Hematopoietic multipotent progenitor cell treated with erythropoietin and hydrocortisone succinate and interleukin-3 and kit ligand, for 6 days (in vitro differentiated cells): ENCODE results near the gene CCR6.

ENCODE experiments used
- DNase-seq: peaks from one replicate; pipeline ENCODE4 v3.0.0-alpha.2; 2015

The CCR6 gene

DNA sequence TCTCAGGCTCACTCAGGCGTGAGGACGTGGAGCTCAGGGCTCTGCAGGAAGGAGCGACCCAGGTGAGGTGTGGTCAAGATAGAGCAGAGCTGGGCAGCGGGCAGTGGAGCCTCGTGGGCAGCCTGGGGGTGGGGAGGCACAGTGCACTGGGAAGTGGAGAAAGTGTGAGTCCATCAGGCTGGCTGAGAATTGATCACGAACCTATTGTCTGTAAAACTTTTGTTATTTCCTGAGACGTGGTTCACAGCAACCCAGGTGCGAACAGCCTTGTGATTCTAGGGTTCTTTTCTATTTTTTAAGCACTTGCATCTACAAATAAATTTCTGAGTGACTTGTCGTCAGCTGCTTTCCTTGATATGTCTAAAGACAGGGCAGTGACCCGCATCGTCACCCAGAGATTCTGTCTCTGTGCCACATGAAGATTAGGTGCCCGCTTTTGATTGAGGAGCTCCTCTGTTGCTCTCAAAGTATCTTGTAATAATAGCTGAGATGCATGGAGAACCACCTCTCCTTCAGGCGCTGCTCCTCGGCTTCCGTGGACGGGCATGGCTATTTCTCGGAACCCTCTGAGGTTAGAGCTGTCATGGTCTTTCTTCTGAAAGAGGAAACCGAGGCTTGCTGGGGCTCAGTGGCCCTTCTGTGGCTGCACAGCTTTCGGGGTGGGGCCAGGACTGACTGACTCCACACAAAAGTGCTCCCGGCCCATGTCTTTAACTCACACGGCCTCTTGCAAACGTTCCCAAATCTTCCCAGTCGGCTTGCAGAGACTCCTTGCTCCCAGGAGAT, 662 bp upstream of the CCR6 start:
- DNase-seq: no peak

DNA sequence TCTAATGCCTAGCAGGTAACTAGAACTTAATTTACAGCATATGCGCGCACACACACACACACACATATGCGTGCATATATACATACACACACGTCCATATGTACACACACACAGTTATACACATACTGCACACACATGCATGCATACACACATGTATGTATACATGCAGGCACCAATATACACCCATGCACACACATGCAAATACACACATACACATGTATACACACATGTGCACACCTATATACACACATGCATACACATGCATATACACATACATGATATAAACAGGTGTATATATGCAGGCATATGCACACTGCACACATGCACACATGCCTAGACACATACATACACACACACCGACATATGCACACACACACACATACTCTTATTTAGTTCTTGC, 1.9 kb downstream of the CCR6 start:
- DNase-seq: no peak

DNA sequence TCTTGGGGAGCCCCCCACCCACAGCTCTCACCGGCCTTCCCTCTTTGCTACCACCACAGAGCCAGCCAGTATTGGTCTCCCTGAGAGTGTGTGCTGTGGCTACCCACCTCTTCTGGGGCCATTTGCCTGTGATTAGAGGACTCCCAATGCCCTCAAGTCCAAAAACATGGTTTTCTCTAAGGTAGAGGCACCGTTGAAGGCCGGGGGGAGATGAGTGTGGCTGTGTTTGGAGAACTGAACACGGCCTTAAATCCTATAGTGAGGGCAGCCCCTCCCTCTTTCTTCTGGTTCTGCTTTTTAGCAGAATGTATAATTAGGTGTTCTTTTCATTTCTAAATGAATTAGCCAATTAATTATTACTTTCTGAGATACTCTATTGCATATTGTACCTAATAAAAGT, 2.5 kb downstream of the CCR6 start:
- DNase-seq: no peak

DNA sequence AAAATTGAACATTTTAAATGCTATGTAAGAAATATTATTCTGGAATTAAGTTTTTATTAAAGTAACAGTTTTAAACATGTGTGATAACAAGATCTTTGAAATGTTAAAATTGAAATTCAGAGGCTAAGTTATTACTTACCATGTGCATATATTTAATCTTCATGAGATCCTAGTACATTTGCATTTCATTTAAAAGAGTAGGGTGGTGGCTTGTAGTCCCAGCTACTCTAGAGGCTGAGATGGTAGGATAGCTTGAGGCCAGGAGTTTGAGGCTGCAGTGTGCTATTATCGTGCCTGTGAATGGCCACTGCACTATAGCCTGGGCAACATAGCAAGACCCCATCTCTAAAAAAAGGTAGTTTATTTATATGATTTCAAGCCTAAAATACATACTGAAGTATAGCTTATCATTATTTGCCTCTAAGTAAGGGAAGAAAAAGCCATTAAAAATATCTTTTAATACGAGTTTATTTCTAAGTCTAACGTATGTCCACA, 3.0 kb downstream of the CCR6 start:
- no peak for DNase-seq

GRCh38 chr6:167127785-167128531, 5.1 kb downstream of the CCR6 start:
- DNase-seq: no peak

DNA sequence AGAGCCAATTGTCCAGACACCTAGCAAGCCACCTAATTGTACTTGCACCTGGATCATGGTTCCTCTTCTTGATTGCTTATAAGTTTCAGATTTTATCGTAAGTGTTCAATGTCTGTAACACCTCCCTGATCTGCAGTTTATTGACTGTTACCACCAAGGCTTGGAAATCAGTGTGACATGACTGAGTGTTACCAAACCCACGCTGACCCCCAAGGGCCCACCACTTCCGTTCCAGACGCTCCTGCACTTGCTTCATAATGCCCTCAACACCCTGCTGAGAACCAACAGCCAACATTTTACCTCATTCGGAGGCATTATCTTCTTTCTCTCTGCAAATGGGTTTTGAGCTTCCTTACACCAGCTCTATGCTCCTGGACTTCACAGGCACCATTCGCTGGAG, 6.3 kb downstream of the CCR6 start:
- DNase-seq: no peak

DNA sequence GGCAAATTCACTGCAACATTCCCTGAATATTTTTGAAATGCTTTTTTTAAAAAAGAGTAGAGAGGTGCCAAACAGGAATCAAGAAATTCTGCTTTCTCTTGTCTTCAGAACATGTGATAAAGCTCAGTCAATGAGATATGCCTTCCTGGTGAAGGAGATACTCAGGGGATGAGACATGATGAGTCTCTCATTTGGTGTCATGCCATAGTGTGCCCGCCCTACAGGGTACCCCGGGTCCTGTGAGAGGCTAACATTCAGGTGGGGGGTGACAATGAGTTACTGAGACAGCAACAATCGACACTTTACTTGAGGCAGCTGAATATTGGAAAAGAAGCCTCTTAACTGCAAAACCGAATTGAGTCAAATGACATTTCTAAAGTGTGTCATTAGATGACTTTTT, 6.7 kb downstream of the CCR6 start:
- DNase-seq: no peak

DNA sequence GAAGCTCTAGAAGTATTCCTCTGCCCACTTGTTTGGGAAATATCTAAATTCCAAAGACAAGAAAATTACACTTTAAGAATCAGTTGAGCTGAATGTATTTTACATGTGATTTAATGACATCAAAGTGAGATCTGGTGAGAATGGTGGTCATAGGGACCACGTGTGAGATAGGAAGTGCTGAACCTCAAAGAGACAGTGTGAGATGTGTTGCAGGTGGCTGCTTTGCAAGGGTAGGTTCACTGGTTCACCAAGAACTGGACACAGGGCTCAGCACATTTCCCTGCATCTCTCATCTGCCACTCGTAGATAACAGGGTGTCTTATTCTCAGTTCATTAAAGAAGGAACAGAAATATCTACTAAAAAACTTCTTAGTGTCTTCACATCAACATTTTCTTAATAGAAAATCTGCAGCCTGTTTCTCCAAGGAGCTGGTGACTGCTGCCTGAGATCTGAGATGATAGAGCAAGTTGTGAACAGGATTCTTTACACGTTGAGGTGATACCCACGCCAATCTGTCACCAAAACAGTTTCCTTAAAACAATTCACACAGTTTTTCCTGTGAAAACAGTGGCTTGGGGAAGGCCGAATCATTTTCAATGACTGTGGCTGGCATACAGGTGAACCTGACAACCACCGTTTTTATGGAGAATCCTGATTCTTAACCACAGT, 7.2 kb downstream of the CCR6 start:
- no peak for DNase-seq

GRCh38 chr6:167130712-167131684, 8.1 kb downstream of the CCR6 start:
- DNase-seq: no peak

DNA sequence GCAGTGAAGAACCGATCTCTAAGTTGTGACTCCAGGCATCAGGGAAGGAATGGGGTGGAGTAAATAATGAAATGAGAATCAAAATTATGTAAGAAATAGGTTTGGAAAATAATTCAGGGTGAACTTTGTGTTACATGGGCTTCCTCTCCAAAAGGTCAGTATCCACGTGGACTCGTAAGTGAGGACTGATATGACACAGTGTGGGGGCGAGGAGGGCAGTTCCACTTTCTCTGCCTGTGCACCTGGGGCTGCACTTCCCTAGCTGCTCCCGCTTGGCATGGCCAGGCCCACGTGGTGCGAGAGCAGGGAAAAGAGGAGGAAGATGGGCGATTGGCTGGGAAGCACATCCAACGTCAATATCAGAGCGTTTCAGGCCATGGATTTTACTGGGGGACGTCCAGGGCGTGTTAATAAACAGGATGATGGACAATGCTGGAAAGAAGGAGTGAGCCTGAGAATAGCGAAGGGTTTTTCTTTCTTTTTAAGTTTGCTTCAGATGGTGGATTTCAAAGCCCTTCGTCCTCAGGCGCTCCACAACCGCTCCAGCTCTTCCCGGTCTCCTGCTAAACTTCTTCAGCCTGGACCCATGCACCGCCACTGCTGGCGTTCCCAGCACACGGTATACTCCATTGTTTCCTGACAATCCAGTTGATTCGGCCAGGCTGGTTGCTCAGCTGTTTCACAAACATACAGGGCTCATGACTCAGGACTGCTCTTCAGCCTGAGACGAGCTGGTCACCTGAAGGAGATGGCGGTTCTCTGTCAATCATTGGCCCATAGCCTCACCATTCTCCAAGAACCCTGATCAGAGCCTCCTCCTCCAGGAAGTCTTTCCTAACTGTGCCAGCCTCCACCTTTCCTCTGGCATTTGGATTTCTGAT, 11.8 kb downstream of the CCR6 start:
- DNase-seq: no peak

DNA sequence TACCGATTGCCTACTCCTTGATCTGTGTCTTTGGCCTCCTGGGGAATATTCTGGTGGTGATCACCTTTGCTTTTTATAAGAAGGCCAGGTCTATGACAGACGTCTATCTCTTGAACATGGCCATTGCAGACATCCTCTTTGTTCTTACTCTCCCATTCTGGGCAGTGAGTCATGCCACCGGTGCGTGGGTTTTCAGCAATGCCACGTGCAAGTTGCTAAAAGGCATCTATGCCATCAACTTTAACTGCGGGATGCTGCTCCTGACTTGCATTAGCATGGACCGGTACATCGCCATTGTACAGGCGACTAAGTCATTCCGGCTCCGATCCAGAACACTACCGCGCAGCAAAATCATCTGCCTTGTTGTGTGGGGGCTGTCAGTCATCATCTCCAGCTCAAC, 13.5 kb downstream of the CCR6 start:
- no peak for DNase-seq

DNA sequence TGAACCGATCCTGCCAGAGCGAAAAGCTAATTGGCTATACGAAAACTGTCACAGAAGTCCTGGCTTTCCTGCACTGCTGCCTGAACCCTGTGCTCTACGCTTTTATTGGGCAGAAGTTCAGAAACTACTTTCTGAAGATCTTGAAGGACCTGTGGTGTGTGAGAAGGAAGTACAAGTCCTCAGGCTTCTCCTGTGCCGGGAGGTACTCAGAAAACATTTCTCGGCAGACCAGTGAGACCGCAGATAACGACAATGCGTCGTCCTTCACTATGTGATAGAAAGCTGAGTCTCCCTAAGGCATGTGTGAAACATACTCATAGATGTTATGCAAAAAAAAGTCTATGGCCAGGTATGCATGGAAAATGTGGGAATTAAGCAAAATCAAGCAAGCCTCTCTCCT, 14.2 kb downstream of the CCR6 start:
- DNase-seq: peak; percentile 17

GRCh38 chr6:167137881-167138280, 15.0 kb downstream of the CCR6 start:
- no peak for DNase-seq

DNA sequence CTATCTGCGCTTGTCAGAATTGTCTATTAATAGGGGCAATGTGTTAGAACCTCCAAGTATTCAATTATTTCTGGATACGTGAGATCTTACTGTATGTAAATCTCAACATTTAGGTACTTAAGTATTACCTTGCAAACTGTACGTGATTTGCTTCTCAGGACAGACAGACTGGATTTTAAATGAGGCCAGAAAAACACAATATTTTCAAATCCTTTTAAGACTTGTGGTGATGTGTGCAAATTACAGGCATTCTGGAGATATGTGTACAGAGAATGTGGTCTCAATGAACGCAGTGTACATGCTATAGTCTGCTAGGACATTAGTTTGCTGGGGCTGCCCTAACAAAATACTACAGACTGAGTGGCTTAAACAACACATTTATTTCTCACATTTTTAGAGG, 16.9 kb downstream of the CCR6 start:
- DNase-seq: no peak

DNA sequence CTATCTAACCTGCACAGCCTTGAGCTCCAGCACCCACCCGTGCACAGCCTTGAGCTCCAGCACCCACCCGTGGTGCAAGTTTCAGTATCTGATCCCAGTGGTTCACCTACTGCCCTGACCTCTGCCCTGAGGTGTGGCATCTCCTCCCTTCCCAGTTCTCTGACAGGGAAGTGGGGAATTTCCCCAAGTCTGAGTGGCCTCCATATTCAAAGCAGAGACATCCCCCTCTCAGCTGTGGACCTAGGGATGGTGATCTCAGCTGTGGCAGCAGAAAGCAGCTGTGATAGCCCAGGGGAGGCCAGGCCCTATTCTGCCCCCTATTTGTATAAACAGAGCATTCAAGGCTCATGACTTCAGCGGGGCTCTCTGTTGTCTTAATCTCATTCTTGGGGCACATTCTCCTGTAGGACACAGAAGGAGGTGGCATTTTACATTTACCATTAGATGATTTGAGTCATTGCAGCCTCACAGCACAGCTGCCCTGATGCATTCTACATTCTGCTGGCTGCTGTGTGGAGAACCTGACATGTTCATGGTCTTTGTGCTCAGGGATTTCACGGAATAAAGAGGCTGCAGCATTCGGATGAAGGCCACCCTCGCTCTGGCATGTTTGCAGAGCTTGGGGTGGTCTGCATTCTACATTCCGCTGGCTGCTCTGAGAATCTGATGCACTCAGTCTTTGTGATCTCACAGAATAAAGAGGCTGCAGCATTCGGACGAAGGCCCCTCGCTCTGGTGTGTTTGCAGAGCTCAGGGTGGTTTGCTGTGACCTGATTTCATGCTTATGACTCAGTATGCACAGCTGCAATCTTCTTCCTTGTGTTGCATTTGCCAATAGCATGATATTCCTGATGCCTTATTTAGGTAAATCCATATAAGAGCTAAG, 17.9 kb downstream of the CCR6 start:
- DNase-seq: no peak

DNA sequence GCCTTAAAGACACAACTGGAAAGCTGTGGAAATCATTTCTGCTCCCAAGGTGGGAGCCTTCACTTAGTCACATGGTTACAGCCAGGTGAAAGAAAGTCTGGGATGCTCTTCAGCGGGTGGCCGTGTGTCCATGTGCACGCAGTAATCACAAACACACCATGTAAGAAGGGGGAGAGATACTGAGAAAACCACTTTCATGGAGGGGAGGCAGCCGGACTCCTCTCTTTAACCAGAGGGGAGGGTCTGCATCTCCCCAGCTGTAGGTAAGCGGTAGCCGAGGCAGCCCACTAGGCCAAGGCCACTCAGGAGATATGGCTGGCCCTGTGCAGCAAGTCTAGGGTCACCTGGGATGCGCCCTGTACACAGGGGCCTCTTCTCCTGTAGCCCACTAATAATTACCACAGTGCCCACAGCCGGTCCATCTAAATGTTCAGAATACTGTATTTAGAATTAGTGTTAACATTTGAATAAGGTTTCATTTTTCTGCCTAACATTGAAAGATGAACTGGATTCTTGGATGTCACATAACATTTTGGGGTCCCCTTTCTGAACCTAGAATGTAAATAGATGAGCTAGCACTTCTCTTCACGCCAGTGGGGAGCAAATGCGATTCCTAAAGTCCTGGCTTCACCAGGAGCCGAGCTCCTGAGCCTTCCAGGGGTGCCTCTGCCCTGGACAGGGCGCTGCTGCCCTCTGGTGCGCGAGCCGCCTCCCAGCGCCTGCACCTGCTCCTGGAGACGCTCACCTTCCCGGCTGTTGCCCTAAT, 19.0 kb downstream of the CCR6 start:
- peak; percentile 39 for DNase-seq

DNA sequence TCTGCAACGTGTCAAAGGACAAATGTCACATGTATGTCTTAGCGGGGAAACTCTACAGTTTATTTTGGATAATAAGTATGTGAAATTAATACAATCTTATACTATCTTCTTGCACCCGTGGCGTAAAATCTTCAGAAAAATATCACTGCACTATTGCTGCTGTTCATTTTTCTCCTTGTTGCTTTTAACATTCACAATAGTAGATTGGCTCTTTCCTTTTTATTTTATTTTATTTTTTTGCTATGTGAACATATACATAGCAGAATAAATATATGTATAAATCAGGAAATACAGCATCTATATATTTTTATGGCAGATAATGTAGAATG, 19.5 kb downstream of the CCR6 start:
- DNase-seq: no peak

GRCh38 chr6:167143041-167143440, 20.1 kb downstream of the CCR6 start:
- DNase-seq: no peak

GRCh38 chr6:167145461-167145860, 22.6 kb downstream of the CCR6 start:
- no peak for DNase-seq

- no peak for DNase-seq
These were observed 23.2 kb downstream of the CCR6 start for GRCh38 chr6:167146135-167146534.
